HL-60 (cell line): ENCODE results near the gene FUT1.

Experiments used
- DNase-seq, 2 experiments: peaks; one replicate each; pipeline ENCODE4 v3.0.0-alpha.2; 2010 to 2020; ENCODE audit warnings: low read depth in 1 of 2, low spot score in 1 of 2
- H3K27ac ChIP-seq: fragments of 250-450 bp; sonication (Bioruptor Pico); replicated peaks from 2 replicates; pipeline ENCODE4 v1.5.1; 2020; ENCODE audit warnings: mild to moderate bottlenecking, moderate library complexity
- H3K27me3 ChIP-seq: fragments of 250-450 bp; sonication (Bioruptor Pico); 2 replicates; pipeline ENCODE4 v1.5.1; 2021; ENCODE audit warnings: mild to moderate bottlenecking, moderate library complexity; ENCODE audit not compliant: insufficient read depth, poor library complexity, severe bottlenecking
- H3K4me3 ChIP-seq: replicated peaks from 2 replicates; pipeline ENCODE4 v1.5.1; 2011; ENCODE audit warnings: mild to moderate bottlenecking, control low read depth, low read length; ENCODE audit not compliant: insufficient read depth
- CTCF ChIP-seq: IDR thresholded peaks from one replicate; pipeline ENCODE4 v1.5.1; 2011; ENCODE audit warnings: low read length, control low read depth, inconsistent platforms; ENCODE audit not compliant: insufficient read depth
- GABPA ChIP-seq: IDR thresholded peaks from 2 replicates; pipeline ENCODE4 v1.6.1; 2012; ENCODE audit warnings: low read depth
- POLR2AphosphoS5 ChIP-seq: IDR thresholded peaks from 2 replicates; pipeline ENCODE4 v1.6.1; 2012; ENCODE audit warnings: low read depth
- REST ChIP-seq: IDR thresholded peaks from 2 replicates; pipeline ENCODE4 v1.6.1; 2012; ENCODE audit warnings: low read depth; ENCODE audit not compliant: insufficient replicate concordance
- SPI1 ChIP-seq: IDR thresholded peaks from 2 replicates; pipeline ENCODE4 v1.6.1; 2012; ENCODE audit warnings: low read depth, mild to moderate bottlenecking, borderline replicate concordance

The FUT1 gene

GRCh38 chr19:48797103-48797502, 44.7 kb upstream of the FUT1 start:
- no peak for TF ChIP-seq SPI1
- no peak for TF ChIP-seq CTCF
- no peak for TF ChIP-seq GABPA
- no peak for TF ChIP-seq REST
- no peak for TF ChIP-seq POLR2AphosphoS5
- Histone ChIP-seq H3K27me3 (no peaks in the 10 kb centered on the region), H3K27ac (no peak overlapping the region), H3K4me3 (no peak overlapping the region)
- no peak for DNase-seq

- H3K27me3 ChIP-seq = no peaks in the 10 kb centered on the region
- TF ChIP-seq CTCF (no peak), REST (no peak), SPI1 (no peak), GABPA (no peak), POLR2AphosphoS5 (no peak)
- no peak overlapping the region for H3K27ac ChIP-seq
- no peak overlapping the region for H3K4me3 ChIP-seq
- DNase-seq = no peak
Measured at GRCh38 chr19:48796298-48797083, 44.0 kb upstream of the FUT1 start.

- Histone ChIP-seq H3K27ac (no peak overlapping the region), H3K4me3 (no peak overlapping the region), H3K27me3 (no peaks in the 10 kb centered on the region)
- TF ChIP-seq GABPA = no peak
- TF ChIP-seq SPI1 = no peak
- TF ChIP-seq CTCF = no peak
- no peak for TF ChIP-seq REST
- TF ChIP-seq POLR2AphosphoS5 = no peak
- no peak for DNase-seq
Measured at GRCh38 chr19:48795685-48796070, 43.2 kb upstream of the FUT1 start.
